HCT116 (cell line): Measurements from ENCODE around the gene PCSK6.

Source experiments
- EZH2 ChIP-seq: fragments of 200-600 bp; sonication (generic); IDR thresholded peaks from 2 replicates; pipeline ENCODE4 v1.6.1; 2017; ENCODE audit warnings: antibody characterized with exemption, mixed run types
- FOSL1 ChIP-seq: IDR thresholded peaks from 2 replicates; pipeline ENCODE4 v1.6.1; 2012; ENCODE audit warnings: low read depth
- POLR2A ChIP-seq: IDR thresholded peaks from 2 replicates; pipeline ENCODE4 v1.7.0; 2011; ENCODE audit warnings: borderline replicate concordance; ENCODE audit not compliant: insufficient read depth, insufficient read length; ENCODE audit errors: extremely low read depth
- TF ChIP-seq, protein P1 (sequence below), 3 experiments: fragments of 200-600 bp in 1 of 3; sonication (generic) in 1 of 3; IDR thresholded peaks in 2 of 3; conservative IDR thresholded peaks in 1 of 3; 2 replicates each; pipeline ENCODE4 v1.5.1; 2012 to 2017; ENCODE audit warnings: low read depth in 2 of 3, low read length in 2 of 3, antibody characterized with exemption in 1 of 3, borderline replicate concordance in 1 of 3, control low read depth in 1 of 3, mild to moderate bottlenecking in 1 of 3, mixed read lengths in 1 of 3, mixed run types in 1 of 3, moderate library complexity in 1 of 3; ENCODE audit not compliant: insufficient read depth in 1 of 3

GRCh38 chr15:101329867-101330380, 159.6 kb downstream of the PCSK6 start:
- TF ChIP-seq, protein P1, sequence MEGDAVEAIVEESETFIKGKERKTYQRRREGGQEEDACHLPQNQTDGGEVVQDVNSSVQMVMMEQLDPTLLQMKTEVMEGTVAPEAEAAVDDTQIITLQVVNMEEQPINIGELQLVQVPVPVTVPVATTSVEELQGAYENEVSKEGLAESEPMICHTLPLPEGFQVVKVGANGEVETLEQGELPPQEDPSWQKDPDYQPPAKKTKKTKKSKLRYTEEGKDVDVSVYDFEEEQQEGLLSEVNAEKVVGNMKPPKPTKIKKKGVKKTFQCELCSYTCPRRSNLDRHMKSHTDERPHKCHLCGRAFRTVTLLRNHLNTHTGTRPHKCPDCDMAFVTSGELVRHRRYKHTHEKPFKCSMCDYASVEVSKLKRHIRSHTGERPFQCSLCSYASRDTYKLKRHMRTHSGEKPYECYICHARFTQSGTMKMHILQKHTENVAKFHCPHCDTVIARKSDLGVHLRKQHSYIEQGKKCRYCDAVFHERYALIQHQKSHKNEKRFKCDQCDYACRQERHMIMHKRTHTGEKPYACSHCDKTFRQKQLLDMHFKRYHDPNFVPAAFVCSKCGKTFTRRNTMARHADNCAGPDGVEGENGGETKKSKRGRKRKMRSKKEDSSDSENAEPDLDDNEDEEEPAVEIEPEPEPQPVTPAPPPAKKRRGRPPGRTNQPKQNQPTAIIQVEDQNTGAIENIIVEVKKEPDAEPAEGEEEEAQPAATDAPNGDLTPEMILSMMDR (IDR thresholded peaks at IDR 0.05 in 2 of 3, conservative IDR thresholded peaks at IDR 0.05 in 1 of 3; ENCODE audit: borderline replicate concordance in 1 of 3, insufficient read depth in 1 of 3, low read depth in 2 of 3, low read length in 2 of 3) = no peak
- TF ChIP-seq POLR2A (no peak), FOSL1 (no peak), EZH2 (no peak)
